ENCODE data around the gene TOR1AIP1. TPM values are rescaled to one million over a fixed set of nuclear protein-coding genes. Genes with fewer than 3 reads are reported as not detected.

The TOR1AIP1 gene
- total and polyA plus RNA-seq, 4 donors: 20.4 to 94.7 (median 32.8) TPM

DNA sequence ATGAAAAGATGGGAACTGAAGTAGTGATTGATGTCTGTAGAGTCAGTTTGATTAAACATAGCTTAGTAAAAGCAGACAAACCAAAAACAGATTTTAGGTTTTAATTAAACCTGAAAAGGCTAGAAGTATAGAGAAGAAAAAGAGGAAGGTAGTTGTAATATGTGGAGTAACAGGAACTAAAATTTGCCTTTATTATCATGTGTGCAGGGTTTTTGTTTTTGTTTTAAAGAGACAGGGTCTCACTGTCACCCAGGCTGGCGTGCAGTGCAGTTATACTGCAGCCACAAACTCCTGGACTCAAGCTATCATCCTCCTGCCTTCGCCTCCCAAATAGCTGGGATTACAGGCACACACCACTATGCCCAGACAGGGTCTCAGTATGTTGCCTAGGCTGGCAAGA lies 6.0 kb downstream of the TOR1AIP1 start:
- TF ChIP-seq, protein P1, sequence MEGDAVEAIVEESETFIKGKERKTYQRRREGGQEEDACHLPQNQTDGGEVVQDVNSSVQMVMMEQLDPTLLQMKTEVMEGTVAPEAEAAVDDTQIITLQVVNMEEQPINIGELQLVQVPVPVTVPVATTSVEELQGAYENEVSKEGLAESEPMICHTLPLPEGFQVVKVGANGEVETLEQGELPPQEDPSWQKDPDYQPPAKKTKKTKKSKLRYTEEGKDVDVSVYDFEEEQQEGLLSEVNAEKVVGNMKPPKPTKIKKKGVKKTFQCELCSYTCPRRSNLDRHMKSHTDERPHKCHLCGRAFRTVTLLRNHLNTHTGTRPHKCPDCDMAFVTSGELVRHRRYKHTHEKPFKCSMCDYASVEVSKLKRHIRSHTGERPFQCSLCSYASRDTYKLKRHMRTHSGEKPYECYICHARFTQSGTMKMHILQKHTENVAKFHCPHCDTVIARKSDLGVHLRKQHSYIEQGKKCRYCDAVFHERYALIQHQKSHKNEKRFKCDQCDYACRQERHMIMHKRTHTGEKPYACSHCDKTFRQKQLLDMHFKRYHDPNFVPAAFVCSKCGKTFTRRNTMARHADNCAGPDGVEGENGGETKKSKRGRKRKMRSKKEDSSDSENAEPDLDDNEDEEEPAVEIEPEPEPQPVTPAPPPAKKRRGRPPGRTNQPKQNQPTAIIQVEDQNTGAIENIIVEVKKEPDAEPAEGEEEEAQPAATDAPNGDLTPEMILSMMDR (IDR thresholded peaks at IDR 0.05; ENCODE audit: control extremely low read depth, extremely low read depth): no peak
- WGBS, 2 donors: 58 to 71% methylated on average over 2 of the region's 2 CpGs

DNA sequence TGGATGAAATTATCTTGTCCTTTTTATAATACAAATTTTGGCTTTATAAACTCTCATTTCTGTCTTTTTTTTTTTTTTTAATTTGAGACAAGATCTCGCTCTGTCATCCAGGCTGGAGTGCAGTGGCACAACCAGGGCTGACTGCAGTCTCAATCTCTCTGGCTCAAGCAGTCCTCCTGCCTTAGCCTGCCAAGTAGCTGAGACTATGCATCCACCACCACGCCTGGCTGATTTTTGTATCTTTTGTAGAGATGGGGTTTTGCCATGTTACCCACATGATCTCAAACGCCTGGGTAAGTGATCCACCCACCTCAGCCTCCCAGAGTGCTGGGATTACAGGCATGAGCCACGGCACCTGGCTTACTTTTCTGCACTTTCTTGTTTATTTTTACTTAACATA lies 7.5 kb downstream of the TOR1AIP1 start:
- Histone ChIP-seq H3K4me3 (no peak overlapping the region), H3K36me3 (ENCODE audit: control insufficient read depth in 4 of 4, insufficient read depth in 4 of 4, low read length in 4 of 4) (peaks cover 11 to 30% (median 19%) of the 10 kb centered on the region in 4 donors), H3K4me1 (ENCODE audit: control insufficient read depth in 5 of 5, insufficient read depth in 5 of 5, low read length in 5 of 5) (peaks cover 0 to 2% (median 0%) of the 10 kb centered on the region in 5 donors), H3K9ac (ENCODE audit: insufficient read depth in 1 of 2, low read length in 2 of 2) (no peak overlapping the region), H3K27me3 (ENCODE audit: control insufficient read depth in 3 of 3, insufficient read depth in 3 of 3, low read length in 2 of 3) (no peaks in the 10 kb centered on the region), H3K9me3 (ENCODE audit: control insufficient read depth in 4 of 4, insufficient read depth in 3 of 4, low read length in 3 of 4) (no peaks in the 10 kb centered on the region), H3K27ac (ENCODE audit: low read depth in 1 of 2, low read length in 1 of 2) (no peak overlapping the region)
- ATAC-seq (ENCODE audit: insufficient read depth, low FRiP score) (no peak), DNase-seq (no peak)
- TF ChIP-seq, protein P1 (IDR thresholded peaks at IDR 0.05; ENCODE audit: control extremely low read depth, extremely low read depth): no peak
- WGBS, 2 donors: 93 to 96% methylated on average over 4 of the region's 4 CpGs

More for the DNA sequence above, 6.0 kb downstream of the TOR1AIP1 start:
- DNase-seq (no peak), ATAC-seq (ENCODE audit: insufficient read depth, low FRiP score) (no peak)
- Histone ChIP-seq H3K9ac (ENCODE audit: insufficient read depth in 1 of 2, low read length in 2 of 2) (no peak overlapping the region), H3K36me3 (ENCODE audit: control insufficient read depth in 4 of 4, insufficient read depth in 4 of 4, low read length in 4 of 4) (peaks cover 12 to 25% (median 18%) of the 10 kb centered on the region in 4 donors), H3K4me1 (ENCODE audit: control insufficient read depth in 5 of 5, insufficient read depth in 5 of 5, low read length in 5 of 5) (peaks cover 0 to 15% (median 2%) of the 10 kb centered on the region in 5 donors), H3K27ac (ENCODE audit: low read depth in 1 of 2, low read length in 1 of 2) (no peak overlapping the region), H3K9me3 (ENCODE audit: control insufficient read depth in 4 of 4, insufficient read depth in 3 of 4, low read length in 3 of 4) (no peaks in the 10 kb centered on the region), H3K27me3 (ENCODE audit: control insufficient read depth in 3 of 3, insufficient read depth in 3 of 3, low read length in 2 of 3) (no peaks in the 10 kb centered on the region), H3K4me3 (no peak overlapping the region)

DNA sequence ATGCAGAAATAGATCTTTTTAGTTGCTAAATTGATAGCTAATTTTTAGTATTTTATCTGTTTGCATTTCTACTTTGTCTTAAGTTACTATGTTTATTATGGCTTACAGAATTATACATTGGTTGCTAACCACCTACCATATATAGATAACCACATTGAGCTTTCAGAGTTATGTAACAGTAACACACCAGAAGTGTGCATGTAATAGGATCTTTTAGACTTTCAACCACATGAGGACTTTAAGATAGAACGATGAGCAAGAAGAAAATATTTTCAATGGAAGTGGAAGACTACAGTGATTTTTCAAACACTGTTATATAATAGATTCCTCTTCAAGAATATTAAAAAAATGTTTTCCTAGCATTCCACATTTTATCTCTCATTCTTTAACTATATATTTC lies 28.8 kb downstream of the TOR1AIP1 start:
- H3K27me3 ChIP-seq (ENCODE audit: control insufficient read depth in 3 of 3, insufficient read depth in 3 of 3, low read length in 2 of 3): no peaks in the 10 kb centered on the region
- no peak overlapping the region for H3K27ac ChIP-seq (ENCODE audit: low read depth in 1 of 2, low read length in 1 of 2)
- WGBS, 2 donors: 53 to 74% methylated on average over 1 of the region's 1 CpG
- TF ChIP-seq, protein P1 (IDR thresholded peaks at IDR 0.05; ENCODE audit: control extremely low read depth, extremely low read depth): no peak
- H3K9me3 ChIP-seq (ENCODE audit: control insufficient read depth in 4 of 4, insufficient read depth in 3 of 4, low read length in 3 of 4): no peaks in the 10 kb centered on the region
- no peak overlapping the region for H3K4me3 ChIP-seq
- H3K36me3 ChIP-seq (ENCODE audit: control insufficient read depth in 4 of 4, insufficient read depth in 4 of 4, low read length in 4 of 4): peaks cover 8 to 34% (median 21%) of the 10 kb centered on the region in 4 donors
- no peak overlapping the region for H3K9ac ChIP-seq (ENCODE audit: insufficient read depth in 1 of 2, low read length in 2 of 2)
- ATAC-seq (ENCODE audit: insufficient read depth, low FRiP score): no peak
- H3K4me1 ChIP-seq (ENCODE audit: control insufficient read depth in 5 of 5, insufficient read depth in 5 of 5, low read length in 5 of 5): no peaks in the 10 kb centered on the region
- no peak for DNase-seq

DNA sequence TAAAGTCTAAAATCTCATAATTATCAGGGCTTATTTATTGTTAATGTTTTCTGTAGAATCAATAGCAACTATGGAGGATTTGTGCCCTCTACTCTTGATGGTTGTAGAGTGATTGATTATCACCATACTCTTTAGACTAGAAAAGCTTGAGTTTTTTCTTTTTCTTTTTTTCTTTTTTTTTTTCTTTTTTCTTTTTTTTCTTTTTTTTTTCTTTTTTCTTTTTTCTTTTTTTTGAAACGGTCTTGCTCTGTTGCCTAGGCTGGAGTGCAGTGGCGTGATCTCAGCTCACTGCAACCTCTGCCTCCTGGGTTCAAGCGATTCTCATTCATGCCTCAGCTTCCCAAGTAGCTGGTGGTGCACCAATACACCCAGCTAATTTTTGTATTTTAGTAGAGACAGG lies 29.7 kb downstream of the TOR1AIP1 start:
- Histone ChIP-seq H3K9me3 (ENCODE audit: control insufficient read depth in 4 of 4, insufficient read depth in 3 of 4, low read length in 3 of 4) (no peaks in the 10 kb centered on the region), H3K4me1 (ENCODE audit: control insufficient read depth in 5 of 5, insufficient read depth in 5 of 5, low read length in 5 of 5) (no peaks in the 10 kb centered on the region), H3K9ac (ENCODE audit: insufficient read depth in 1 of 2, low read length in 2 of 2) (no peak overlapping the region), H3K36me3 (ENCODE audit: control insufficient read depth in 4 of 4, insufficient read depth in 4 of 4, low read length in 4 of 4) (peaks cover 8 to 39% (median 23%) of the 10 kb centered on the region in 4 donors), H3K27ac (ENCODE audit: low read depth in 1 of 2, low read length in 1 of 2) (no peak overlapping the region), H3K27me3 (ENCODE audit: control insufficient read depth in 3 of 3, insufficient read depth in 3 of 3, low read length in 2 of 3) (no peaks in the 10 kb centered on the region), H3K4me3 (no peak overlapping the region)
- TF ChIP-seq, protein P1 (IDR thresholded peaks at IDR 0.05; ENCODE audit: control extremely low read depth, extremely low read depth): no peak
- 100% methylated on average over 3 of the region's 3 CpGs for WGBS, 2 donors
- no peak for DNase-seq
- no peak for ATAC-seq (ENCODE audit: insufficient read depth, low FRiP score)

Measured in lung (tissue), 12 donors.